ENCODE data around the gene ZNF687. TPM values are rescaled to one million over a fixed set of nuclear protein-coding genes. Genes with fewer than 3 reads are reported as not detected.

The ZNF687 gene
- total RNA-seq, 1 experiment from 2014 or later, result 22.2 TPM

Small RNA genes within 50 kb of the gene (small RNA-seq; reads per million reads assigned to genes)
- not detected for gene RN7SL444P

Other genes with a start within 250 kb of the ZNF687 start
- gene BNIPL, start 245.7 kb upstream of the ZNF687 start, total RNA-seq (2014; rRNA removed; shearing (Covaris generic)), result 0.10 TPM in 1 of 2 replicates, not detected in the other
- gene C1orf56, start 234.5 kb upstream of the ZNF687 start, total RNA-seq (2014; rRNA removed; shearing (Covaris generic)), result 2.9 and 5.4 TPM in 2 replicates
- gene CDC42SE1, start 222.7 kb upstream of the ZNF687 start, total RNA-seq (2014; rRNA removed; shearing (Covaris generic)), result 66.5 and 67.1 TPM in 2 replicates
- 8.8 and 9.8 TPM in 2 replicates for gene MLLT11, start 221.9 kb upstream of the ZNF687 start, total RNA-seq (2014; rRNA removed; shearing (Covaris generic))
- 2.4 and 5.5 TPM in 2 replicates for gene GABPB2, start 211.5 kb upstream of the ZNF687 start, total RNA-seq (2014; rRNA removed; shearing (Covaris generic))
- gene SEMA6C, start 135.7 kb upstream of the ZNF687 start, total RNA-seq (2014; rRNA removed; shearing (Covaris generic)), result 0.80 and 1.5 TPM in 2 replicates
- not detected in 2 replicates for gene TNFAIP8L2, start 125.7 kb upstream of the ZNF687 start, total RNA-seq (2014; rRNA removed; shearing (Covaris generic))
- 8.6 and 9.4 TPM in 2 replicates for gene LYSMD1, start 116.4 kb upstream of the ZNF687 start, total RNA-seq (2014; rRNA removed; shearing (Covaris generic))
- 60.9 and 69.6 TPM in 2 replicates for gene SCNM1, start 116.2 kb upstream of the ZNF687 start, total RNA-seq (2014; rRNA removed; shearing (Covaris generic))
- 0.27 and 0.87 TPM in 2 replicates for gene TMOD4, start 106.3 kb upstream of the ZNF687 start, total RNA-seq (2014; rRNA removed; shearing (Covaris generic))
- gene VPS72, start 92.1 kb upstream of the ZNF687 start, total RNA-seq (2014; rRNA removed; shearing (Covaris generic)), result 52.9 and 59.3 TPM in 2 replicates
- gene PIP5K1A, start 83.7 kb upstream of the ZNF687 start, total RNA-seq (2014; rRNA removed; shearing (Covaris generic)), result 40.7 and 49.6 TPM in 2 replicates
- gene PSMD4, start 27.6 kb upstream of the ZNF687 start, total RNA-seq (2014; rRNA removed; shearing (Covaris generic)), result 233 and 234 TPM in 2 replicates
- gene PI4KB, start 45.1 kb downstream of the ZNF687 start, total RNA-seq (2014; rRNA removed; shearing (Covaris generic)), result 37.8 and 50.0 TPM in 2 replicates
- gene RFX5, start 65.0 kb downstream of the ZNF687 start, total RNA-seq (2014; rRNA removed; shearing (Covaris generic)), result 34.8 and 46.4 TPM in 2 replicates
- not detected in 2 replicates for gene SELENBP1, start 90.4 kb downstream of the ZNF687 start, total RNA-seq (2014; rRNA removed; shearing (Covaris generic))
- gene PSMB4, start 117.3 kb downstream of the ZNF687 start, total RNA-seq (2014; rRNA removed; shearing (Covaris generic)), result 526 and 564 TPM in 2 replicates
- 13.0 and 27.6 TPM in 2 replicates for gene POGZ, start 177.2 kb downstream of the ZNF687 start, total RNA-seq (2014; rRNA removed; shearing (Covaris generic))
- gene CGN, start 229.1 kb downstream of the ZNF687 start, total RNA-seq (2014; rRNA removed; shearing (Covaris generic)), result 1.6 and 2.4 TPM in 2 replicates